Fibroblast of lung (primary cell): ENCODE measurements around the gene ARHGEF3. TPM values are rescaled to one million over a fixed set of nuclear protein-coding genes. Genes with fewer than 3 reads are reported as not detected.

Source experiments
- DNase-seq, 2 donors: peaks; one replicate each; pipeline versions ENCODE4 v3.0.0 to v3.0.0-alpha.2; 2010; ENCODE audit warnings: low read depth in 2 of 2
- H2AFZ ChIP-seq: 2 replicates; pipeline ENCODE4 v1.5.1; 2012; ENCODE audit warnings: low read length, control low read depth, inconsistent platforms
- H3K27ac ChIP-seq: 2 replicates; pipeline ENCODE4 v1.5.1; 2011; ENCODE audit warnings: low read length, control low read depth; ENCODE audit not compliant: insufficient read depth
- H3K27me3 ChIP-seq: 2 replicates; pipeline ENCODE4 v1.5.1; 2011; ENCODE audit warnings: mild to moderate bottlenecking, low read length; ENCODE audit not compliant: control insufficient read depth, insufficient read depth
- H3K36me3 ChIP-seq: 2 replicates; pipeline ENCODE4 v1.5.1; 2011; ENCODE audit warnings: low read length; ENCODE audit not compliant: control insufficient read depth, insufficient read depth
- H3K4me1 ChIP-seq: 2 replicates; pipeline ENCODE4 v1.5.1; 2011; ENCODE audit warnings: low read length; ENCODE audit not compliant: control insufficient read depth, insufficient read depth; ENCODE audit errors: extremely low read depth
- H3K4me2 ChIP-seq: 2 replicates; pipeline ENCODE4 v1.5.1; 2011; ENCODE audit warnings: low read length, control low read depth; ENCODE audit not compliant: insufficient read depth; ENCODE audit errors: extremely low read depth
- H3K4me3 ChIP-seq, 4 experiments: fragments of 200-600 bp in 1 of 4; sonication (generic) in 1 of 4; replicated peaks in 1 of 4; 2 replicates each; pipeline ENCODE4 v1.5.1; 2011 to 2016; ENCODE audit warnings: low read length in 4 of 4, low read depth in 3 of 4, mild to moderate bottlenecking in 3 of 4, control low read depth in 2 of 4, inconsistent platforms in 1 of 4, mixed read lengths in 1 of 4; ENCODE audit not compliant: insufficient read depth in 1 of 4; ENCODE audit errors: control extremely low read depth in 1 of 4
- H3K79me2 ChIP-seq: 2 replicates; pipeline ENCODE4 v1.5.1; 2012; ENCODE audit warnings: mild to moderate bottlenecking, low read length, inconsistent platforms; ENCODE audit not compliant: control insufficient read depth, insufficient read depth
- H3K9ac ChIP-seq: 2 replicates; pipeline ENCODE4 v1.5.1; 2011; ENCODE audit warnings: mild to moderate bottlenecking, low read length, control low read depth; ENCODE audit not compliant: insufficient read depth
- H3K9me3 ChIP-seq: 2 replicates; pipeline ENCODE4 v1.5.1; 2012; ENCODE audit warnings: low read depth, low read length; ENCODE audit not compliant: control insufficient read depth, insufficient read depth
- H4K20me1 ChIP-seq: 2 replicates; pipeline ENCODE4 v1.5.1; 2011; ENCODE audit warnings: low read length; ENCODE audit not compliant: control insufficient read depth, insufficient read depth; ENCODE audit errors: extremely low read depth
- CTCF ChIP-seq, 2 donors: IDR thresholded peaks in 1 of 2; conservative IDR thresholded peaks in 1 of 2; 1 replicate in 1 of 2; 2 replicates in 1 of 2; pipeline ENCODE4 v1.5.1; 2011 to 2012; ENCODE audit warnings: low read length in 2 of 2, control low read depth in 1 of 2, inconsistent platforms in 1 of 2, low read depth in 1 of 2, mild to moderate bottlenecking in 1 of 2
- EZH2 ChIP-seq: IDR thresholded peaks from 2 replicates; pipeline ENCODE4 v1.5.1; 2012; ENCODE audit warnings: low read length, control low read depth, mild to moderate bottlenecking; ENCODE audit errors: missing control alignments
- polyA plus RNA-seq, 2 donors: library from polyadenylated mRNA; depleted of rRNA in 1 of 2; stranded (reverse) in 1 of 2; unstranded in 1 of 2; fragments of >200 nt; gene quantifications; 2 replicates each; pipeline ENCODE4 v1.2.1, GENCODE V29; 2011 to 2012; ENCODE audit warnings: missing spikeins in 1 of 2
- total RNA-seq: library from RNA; depleted of rRNA; stranded (reverse); fragments of >200 nt; gene quantifications from 2 replicates; pipeline ENCODE4 v1.2.1, GENCODE V29; 2014

Gene ARHGEF3
- total and polyA plus RNA-seq, 2 donors (not counting 1 experiment from before 2014, with no cell fraction given) = 2.6 to 16.7 TPM

GRCh38 chr3:56790016-56790821 lies 11.5 kb downstream of the ARHGEF3 start:
- H3K27me3 ChIP-seq = no peaks in the 10 kb centered on the region
- no peak overlapping the region for H3K4me2 ChIP-seq
- DNase-seq = no peak
- H3K36me3 ChIP-seq = no peaks in the 10 kb centered on the region
- TF ChIP-seq CTCF (conservative IDR thresholded peaks at IDR 0.05 in 1 of 2, IDR thresholded peaks at IDR 0.05 in 1 of 2; ENCODE audit: low read depth in 1 of 2, low read length in 2 of 2) = no peak
- no peak for TF ChIP-seq EZH2
- H3K4me1 ChIP-seq = no peaks in the 10 kb centered on the region
- no peak overlapping the region for H3K4me3 ChIP-seq
- H2AFZ ChIP-seq = no peak overlapping the region
- H3K27ac ChIP-seq = no peak overlapping the region
- no peaks in the 10 kb centered on the region for H4K20me1 ChIP-seq
- no peak overlapping the region for H3K9ac ChIP-seq
- H3K9me3 ChIP-seq = no peaks in the 10 kb centered on the region
- no peaks in the 10 kb centered on the region for H3K79me2 ChIP-seq

GRCh38 chr3:56789076-56789475 lies 12.7 kb downstream of the ARHGEF3 start:
- H3K4me1 ChIP-seq = peaks cover 2% of the 10 kb centered on the region
- H3K4me3 ChIP-seq = no peak overlapping the region
- no peak overlapping the region for H3K27ac ChIP-seq
- H3K79me2 ChIP-seq = no peaks in the 10 kb centered on the region
- H3K9ac ChIP-seq = no peak overlapping the region
- DNase-seq = no peak
- no peaks in the 10 kb centered on the region for H3K27me3 ChIP-seq
- no peaks in the 10 kb centered on the region for H3K9me3 ChIP-seq
- no peak for TF ChIP-seq EZH2
- TF ChIP-seq CTCF (conservative IDR thresholded peaks at IDR 0.05 in 1 of 2, IDR thresholded peaks at IDR 0.05 in 1 of 2; ENCODE audit: low read depth in 1 of 2, low read length in 2 of 2) = no peak
- H3K36me3 ChIP-seq = no peaks in the 10 kb centered on the region
- H2AFZ ChIP-seq = no peak overlapping the region
- H4K20me1 ChIP-seq = no peaks in the 10 kb centered on the region
- no peak overlapping the region for H3K4me2 ChIP-seq

DNA sequence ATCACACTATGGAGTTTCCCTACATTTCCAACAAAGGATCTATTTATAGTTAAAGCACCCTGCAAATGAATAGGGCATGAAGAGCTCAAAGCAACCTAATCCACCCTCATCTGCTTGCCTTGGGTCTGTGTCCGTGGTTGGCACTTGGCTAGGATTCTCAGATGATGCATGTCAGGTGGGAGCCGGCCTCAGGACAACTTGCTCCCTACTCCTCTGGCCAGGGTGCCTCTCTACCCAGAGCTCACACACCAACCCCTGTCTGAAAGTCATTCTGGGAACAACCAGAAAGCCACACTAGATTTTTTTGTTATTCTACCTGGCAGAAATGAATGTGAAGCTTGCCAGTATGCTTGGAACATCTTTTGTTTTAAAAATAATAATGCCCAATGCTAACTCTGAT lies 13.2 kb downstream of the ARHGEF3 start:
- TF ChIP-seq EZH2 = no peak
- no peak for TF ChIP-seq CTCF (conservative IDR thresholded peaks at IDR 0.05 in 1 of 2, IDR thresholded peaks at IDR 0.05 in 1 of 2; ENCODE audit: low read depth in 1 of 2, low read length in 2 of 2)
- DNase-seq = no peak

More for the DNA sequence above, 13.2 kb downstream of the ARHGEF3 start:
- no peaks in the 10 kb centered on the region for H4K20me1 ChIP-seq
- H3K27ac ChIP-seq = no peak overlapping the region
- H3K79me2 ChIP-seq = no peaks in the 10 kb centered on the region
- H3K27me3 ChIP-seq = no peaks in the 10 kb centered on the region
- H3K4me2 ChIP-seq = no peak overlapping the region
- no peak overlapping the region for H3K9ac ChIP-seq
- H3K9me3 ChIP-seq = no peaks in the 10 kb centered on the region
- no peak overlapping the region for H3K4me3 ChIP-seq
- no peaks in the 10 kb centered on the region for H3K36me3 ChIP-seq
- no peak overlapping the region for H2AFZ ChIP-seq
- H3K4me1 ChIP-seq = peaks cover 2% of the 10 kb centered on the region
